Measurements from ENCODE around the gene TMEM126A. TPM values are rescaled to one million over a fixed set of nuclear protein-coding genes. Genes with fewer than 3 reads are reported as not detected.

The TMEM126A gene
- total and polyA plus RNA-seq, 2 experiments from 2014 or later: 24.7 to 71.1 TPM

- Histone ChIP-seq H3K79me2 (replicated peaks; ENCODE audit: insufficient read depth) (peaks cover 58% of the 10 kb centered on the region), H3K4me2 (peak overlapping the region; percentile 91), H3K27me3 (ENCODE audit: insufficient read depth) (no peaks in the 10 kb centered on the region), H3K4me1 (ENCODE audit: insufficient read depth) (0 out of 2 replicates have a peak, but pooled peaks cover 3% of the 10 kb centered on the region), H3K4me3 (peak overlapping the region; percentile 74), H2AFZ (no peak overlapping the region), H3K9me2 (ENCODE audit: insufficient read depth) (no peaks in the 10 kb centered on the region), H3K36me3 (ENCODE audit: insufficient read depth) (peaks cover 17% of the 10 kb centered on the region; the same call in 1 of the 2 replicates), H3K27ac (ENCODE audit: low read depth) (peak overlapping the region; percentile 92), H3F3A (replicated peaks; ENCODE audit: low read depth) (no peaks in the 10 kb centered on the region), H4K20me1 (replicated peaks; ENCODE audit: insufficient read depth) (peaks cover 26% of the 10 kb centered on the region)
- peak; percentile 77 for DNase-seq (ENCODE audit: low spot score)
- Mint-ChIP-seq H3K4me1 (peaks cover 25% of the 10 kb centered on the region), H3K9me3 (no peaks in the 10 kb centered on the region), H3K36me3 (ENCODE audit: low read depth) (peaks cover 48% of the 10 kb centered on the region), H3K27ac (peak overlapping the region; percentile 99), H3K4me3 (peak overlapping the region; percentile 100), H3K27me3 (ENCODE audit: insufficient read depth, low read depth, poor library complexity) (peaks cover 13% of the 10 kb centered on the region)
- ATAC-seq: peak; percentile 57
- TF ChIP-seq REST (IDR thresholded peaks at IDR 0.05; ENCODE audit: unreplicated experiment) (no peak), NANOG (IDR thresholded peaks at IDR 0.05; ENCODE audit: borderline replicate concordance) (no peak), EZH2 (IDR thresholded peaks at IDR 0.05; ENCODE audit: low read depth, unreplicated experiment) (no peak), JUNB (IDR thresholded peaks at IDR 0.05; ENCODE audit: unreplicated experiment) (no peak), ETS1 (IDR thresholded peaks at IDR 0.05) (0 out of 2 replicates have a peak, but pooled peaks have one; percentile 15), ZNF462 (CRISPR knock-in tag; IDR thresholded peaks at IDR 0.05) (no peak), CREB1 (CRISPR knock-in tag; IDR thresholded peaks at IDR 0.05; ENCODE audit: low read depth) (no peak), STAT1 (IDR thresholded peaks at IDR 0.05; ENCODE audit: unreplicated experiment) (no peak), POLR2AphosphoS5 (IDR thresholded peaks at IDR 0.05; ENCODE audit: low read depth) (no peak; the same call in none of the 2 replicates), ZNF114 (CRISPR knock-in tag; IDR thresholded peaks at IDR 0.05) (no peak), EZH2phosphoT487 (IDR thresholded peaks at IDR 0.05; ENCODE audit: unreplicated experiment) (no peak), ZNF331 (CRISPR knock-in tag; IDR thresholded peaks at IDR 0.05; ENCODE audit: low read depth) (no peak)
- TF ChIP-seq, protein P1, sequence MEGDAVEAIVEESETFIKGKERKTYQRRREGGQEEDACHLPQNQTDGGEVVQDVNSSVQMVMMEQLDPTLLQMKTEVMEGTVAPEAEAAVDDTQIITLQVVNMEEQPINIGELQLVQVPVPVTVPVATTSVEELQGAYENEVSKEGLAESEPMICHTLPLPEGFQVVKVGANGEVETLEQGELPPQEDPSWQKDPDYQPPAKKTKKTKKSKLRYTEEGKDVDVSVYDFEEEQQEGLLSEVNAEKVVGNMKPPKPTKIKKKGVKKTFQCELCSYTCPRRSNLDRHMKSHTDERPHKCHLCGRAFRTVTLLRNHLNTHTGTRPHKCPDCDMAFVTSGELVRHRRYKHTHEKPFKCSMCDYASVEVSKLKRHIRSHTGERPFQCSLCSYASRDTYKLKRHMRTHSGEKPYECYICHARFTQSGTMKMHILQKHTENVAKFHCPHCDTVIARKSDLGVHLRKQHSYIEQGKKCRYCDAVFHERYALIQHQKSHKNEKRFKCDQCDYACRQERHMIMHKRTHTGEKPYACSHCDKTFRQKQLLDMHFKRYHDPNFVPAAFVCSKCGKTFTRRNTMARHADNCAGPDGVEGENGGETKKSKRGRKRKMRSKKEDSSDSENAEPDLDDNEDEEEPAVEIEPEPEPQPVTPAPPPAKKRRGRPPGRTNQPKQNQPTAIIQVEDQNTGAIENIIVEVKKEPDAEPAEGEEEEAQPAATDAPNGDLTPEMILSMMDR (conservative IDR thresholded peaks at IDR 0.05; ENCODE audit: low read depth in 2 of 2): peak; percentile 33 to 52; a peak in 3 of 4 replicates
Measured at GRCh38 chr11:85663753-85664614, 16.2 kb downstream of the TMEM126A start.

Data from GM23338 (cell line).